ENCODE measurements around the gene DNER. TPM values are rescaled to one million over a fixed set of nuclear protein-coding genes. Genes with fewer than 3 reads are reported as not detected.
A peak's percentile ranks its signal among the peaks of the same experiment; 100 is the strongest.

The DNER gene
- total RNA-seq, 8 experiments from 2014 or later, result 0.52 to 102 (median 62.3) TPM

DNA sequence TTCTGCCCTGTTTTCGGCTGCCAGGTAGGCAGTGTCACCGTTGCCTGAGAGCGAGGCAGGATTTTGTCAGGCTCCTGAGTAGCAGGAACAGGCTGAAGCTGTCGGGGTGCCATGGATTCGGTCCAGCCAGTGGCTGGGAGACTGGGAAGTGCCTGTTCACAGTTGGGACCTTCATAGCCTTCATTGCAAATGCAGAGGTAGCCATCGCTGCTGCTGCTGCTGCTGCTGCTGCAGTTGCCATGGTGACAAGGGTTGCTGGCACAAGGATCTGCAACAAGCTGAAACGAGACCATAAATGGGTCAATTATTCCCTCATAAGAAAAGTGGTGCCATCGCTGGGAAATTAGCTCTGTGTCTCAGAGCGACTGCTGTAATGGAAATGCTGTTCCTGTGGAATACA, 122.7 kb downstream of the DNER start:
- 53 to 80% (median 70%) methylated on average over 1 to 9 of the region's 9 CpGs; no CpG with 5 or more reads in 3 of the 10 experiments for WGBS, 10 experiments
- in situ Hi-C loops (cut with MboI; ENCODE audit: low pct_unique_long_range_greater_than_20kb in 2 of 9, low sequenced_read_pairs in 9 of 9, unreplicated experiment in 9 of 9), result loop anchor here in 3 of 9 experiments (25.0 kb wide), 3 partner anchors 154 to 904 kb away; no protein-coding TSS in a partner anchor
- H3K4me1 ChIP-seq (replicated peaks in 1 of 2), result peaks cover 14 to 18% of the 10 kb centered on the region in 2 donors
- H3K27ac ChIP-seq, result no peak overlapping the region
- no peak overlapping the region for H3K4me3 ChIP-seq
- ATAC-seq (replicated peaks in 6 of 8), result peak in 5 of 8 experiments; percentile 69 to 86 (median 76)

DNA sequence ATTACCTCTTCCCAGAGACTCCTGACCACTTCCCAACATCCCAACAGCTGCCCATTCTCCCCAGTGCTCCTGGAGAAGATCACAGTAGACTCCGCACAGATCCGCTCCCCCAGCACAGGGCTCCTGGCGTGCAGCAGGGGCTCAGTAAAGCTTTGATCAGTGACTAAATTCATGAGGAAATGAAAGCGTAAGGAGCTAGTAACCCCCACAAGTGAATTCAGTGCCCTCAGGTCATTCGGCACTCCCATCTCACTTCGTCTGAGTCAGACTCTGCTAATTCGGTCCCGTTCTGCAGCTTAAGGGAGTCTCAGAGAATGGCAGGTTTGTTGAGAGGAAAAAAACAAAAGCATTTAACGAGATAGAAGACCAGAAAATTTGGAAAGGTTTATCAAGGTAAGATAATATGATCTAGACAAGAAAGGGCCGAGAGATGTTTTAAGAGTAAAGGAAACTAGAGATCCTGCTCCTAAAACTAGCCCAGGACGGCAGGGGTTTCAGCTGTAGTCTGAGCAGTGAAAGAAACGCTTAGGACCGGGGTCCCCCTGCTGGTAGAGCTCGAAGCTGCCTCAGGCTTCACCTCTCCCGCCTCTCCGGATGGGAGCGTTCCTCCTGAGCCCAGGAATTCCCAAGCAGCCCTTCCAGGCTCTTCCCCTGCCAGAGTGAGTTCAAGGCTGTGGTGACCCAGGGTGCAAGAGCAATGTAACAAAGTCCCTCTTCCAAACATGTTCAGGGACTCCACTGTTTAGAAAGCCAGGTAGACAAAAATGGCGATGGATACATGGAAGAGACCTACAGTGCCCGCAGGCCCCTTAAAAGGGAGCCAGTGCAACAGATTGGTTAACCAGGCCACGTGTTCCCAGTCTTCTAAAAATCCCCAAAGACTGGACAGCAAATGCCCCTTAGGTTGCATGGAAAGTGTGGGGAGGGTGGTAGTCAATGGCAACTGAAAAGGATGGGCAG, 127.3 kb downstream of the DNER start:
- in situ Hi-C loops (cut with MboI; ENCODE audit: low pct_unique_long_range_greater_than_20kb in 2 of 9, low sequenced_read_pairs in 9 of 9, unreplicated experiment in 9 of 9), result loop anchor here in 3 of 9 experiments (10.0 to 25.0 kb wide), 4 partner anchors 150 to 900 kb away; no protein-coding TSS in a partner anchor
- Histone ChIP-seq H3K4me3 (peak overlapping the region in 1 of 5 donors; percentile 7), H3K27ac (no peak overlapping the region), H3K4me1 (replicated peaks in 1 of 2) (peaks cover 13% of the 10 kb centered on the region in 2 donors)
- 0 to 41% (median 21%) methylated on average over 1 to 14 of the region's 20 CpGs for WGBS, 10 experiments
- peak; percentile 92 to 99 (median 96) for ATAC-seq (replicated peaks in 6 of 8)

DNA sequence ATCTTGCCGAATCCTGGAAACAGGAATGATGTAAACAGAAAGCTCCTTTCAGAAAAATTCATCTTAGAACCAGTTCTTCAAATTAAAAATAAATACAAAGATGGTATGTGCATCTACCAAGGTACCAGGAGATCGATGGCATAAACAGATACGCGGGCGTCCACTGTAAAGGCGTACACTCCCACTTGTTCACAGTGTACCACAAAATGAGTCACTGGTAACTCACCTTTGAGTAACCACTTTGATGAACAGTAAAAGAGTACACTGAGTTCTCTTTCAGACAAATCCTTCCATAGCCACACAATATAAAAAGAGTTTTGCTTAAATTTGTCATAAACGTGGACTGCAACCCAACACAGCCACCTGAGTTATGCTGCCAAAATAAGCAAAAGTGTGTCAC, 128.3 kb downstream of the DNER start:
- H3K4me3 ChIP-seq, result no peak overlapping the region
- in situ Hi-C loops (cut with MboI; ENCODE audit: low pct_unique_long_range_greater_than_20kb in 2 of 9, low sequenced_read_pairs in 9 of 9, unreplicated experiment in 9 of 9), result loop anchor here in 3 of 9 experiments (10.0 to 25.0 kb wide), 4 partner anchors 149 to 899 kb away; no protein-coding TSS in a partner anchor
- no peak for ATAC-seq (replicated peaks in 6 of 8)
- H3K4me1 ChIP-seq (replicated peaks in 1 of 2), result peaks cover 6 to 8% of the 10 kb centered on the region in 2 donors
- 67 to 100% (median 90%) methylated on average over 1 to 7 of the region's 7 CpGs; no CpG with 5 or more reads in 2 of the 10 experiments for WGBS, 10 experiments
- no peak overlapping the region for H3K27ac ChIP-seq

- H3K4me1 ChIP-seq (replicated peaks in 1 of 2), result peaks cover 5 to 6% of the 10 kb centered on the region in 2 donors
- H3K27ac ChIP-seq, result no peak overlapping the region
- 69 to 100% (median 85%) methylated on average over 4 to 7 of the region's 7 CpGs for WGBS, 10 experiments
- ATAC-seq (replicated peaks in 6 of 8), result no peak
- in situ Hi-C loops (cut with MboI; ENCODE audit: low pct_unique_long_range_greater_than_20kb in 2 of 9, low sequenced_read_pairs in 9 of 9, unreplicated experiment in 9 of 9), result loop anchor here in 3 of 9 experiments (10.0 to 25.0 kb wide), 4 partner anchors 145 to 895 kb away; no protein-coding TSS in a partner anchor
- no peak overlapping the region for H3K4me3 ChIP-seq
Measured at GRCh38 chr2:229582151-229582550, 132.2 kb downstream of the DNER start.

- H3K27ac ChIP-seq, result no peak overlapping the region
- peak in 1 of 8 experiments; percentile 24 for ATAC-seq (replicated peaks in 6 of 8)
- H3K4me1 ChIP-seq (replicated peaks in 1 of 2), result no peaks in the 10 kb centered on the region
- H3K4me3 ChIP-seq, result no peak overlapping the region
- in situ Hi-C loops (cut with MboI; ENCODE audit: low pct_unique_long_range_greater_than_20kb in 2 of 9, low sequenced_read_pairs in 9 of 9, unreplicated experiment in 9 of 9), result loop anchor here in 3 of 9 experiments (25.0 kb wide), 3 partner anchors 141 to 891 kb away; no protein-coding TSS in a partner anchor
- 29 to 100% (median 66%) methylated on average over 1 to 8 of the region's 8 CpGs for WGBS, 10 experiments
Measured at GRCh38 chr2:229578052-229578846, 136.1 kb downstream of the DNER start.

DNA sequence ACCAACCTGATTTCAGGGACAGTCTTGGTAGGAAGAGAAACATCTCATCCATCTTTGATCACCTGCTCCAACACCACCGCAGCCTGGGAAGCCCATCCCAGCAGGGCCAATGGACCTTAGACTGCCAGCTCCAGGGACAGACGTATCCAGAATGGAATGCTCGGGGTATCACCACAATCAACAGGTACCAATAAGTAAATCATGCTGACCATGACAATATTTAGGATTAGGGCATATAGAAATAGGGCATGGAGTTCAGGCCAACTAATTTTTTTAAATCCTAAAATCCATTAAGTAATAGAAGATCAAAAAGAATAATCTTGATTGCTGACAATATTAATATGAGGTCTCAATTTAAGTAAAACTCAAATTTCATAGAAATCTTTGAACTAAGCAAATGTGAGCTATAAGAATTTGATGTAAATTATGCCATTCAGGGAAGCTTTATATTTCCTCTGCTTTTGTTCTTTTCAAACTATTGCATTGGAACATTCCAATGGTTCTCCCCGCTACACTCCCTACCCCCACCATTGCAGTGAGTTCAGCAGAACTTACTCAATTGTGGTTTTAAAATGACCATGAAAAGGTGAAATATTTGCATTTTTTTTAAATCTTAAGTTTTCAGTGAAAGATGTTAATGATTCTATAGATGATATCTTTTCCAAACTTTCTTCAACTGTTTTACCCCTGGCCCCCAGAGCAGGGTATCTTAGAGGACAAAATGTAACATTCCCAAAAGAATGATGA, 138.6 kb downstream of the DNER start:
- in situ Hi-C loops (cut with MboI; ENCODE audit: low pct_unique_long_range_greater_than_20kb in 2 of 9, low sequenced_read_pairs in 9 of 9, unreplicated experiment in 9 of 9), result loop anchor here in 3 of 9 experiments (25.0 kb wide), 3 partner anchors 138 to 888 kb away; no protein-coding TSS in a partner anchor

DNA sequence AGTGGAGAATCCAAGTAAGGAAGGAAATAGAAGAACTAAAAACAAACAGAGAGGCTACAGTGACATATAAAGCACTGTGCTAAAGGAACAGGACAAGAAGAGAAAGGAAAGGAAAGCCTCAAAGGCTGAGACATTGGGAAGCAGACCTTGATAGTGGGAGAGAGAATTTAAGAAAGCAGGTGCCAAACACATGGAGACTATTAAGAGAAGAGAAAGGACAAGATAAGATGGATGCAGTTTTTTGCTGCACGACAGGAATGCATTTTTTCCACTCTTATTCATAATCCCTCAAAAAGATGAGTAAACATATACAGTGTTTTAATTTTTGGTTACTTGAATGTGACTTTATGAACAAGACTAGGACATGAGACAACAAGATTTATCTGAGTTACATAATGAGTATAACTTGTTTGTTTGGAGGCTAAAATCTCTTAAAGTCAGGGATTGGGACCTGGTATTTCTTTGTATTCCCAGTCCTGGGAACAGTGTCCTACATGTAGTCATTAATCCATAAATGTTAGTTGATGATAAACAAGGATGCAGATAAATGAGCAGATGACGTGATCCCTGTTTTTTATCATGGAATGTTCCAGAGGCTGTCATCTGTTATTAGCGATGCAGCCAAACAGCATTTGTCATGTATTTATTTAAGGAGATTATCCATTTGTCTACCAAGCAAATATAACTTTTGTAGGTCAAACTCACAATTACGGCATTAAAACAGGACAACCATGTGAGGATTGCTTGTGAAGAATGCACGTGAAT, 141.7 kb downstream of the DNER start:
- in situ Hi-C loops (cut with MboI; ENCODE audit: low pct_unique_long_range_greater_than_20kb in 2 of 9, low sequenced_read_pairs in 9 of 9, unreplicated experiment in 9 of 9), result no loop called here
- WGBS, 10 experiments, result 6 to 86% (median 65%) methylated on average over 1 to 5 of the region's 5 CpGs
- H3K4me1 ChIP-seq (replicated peaks in 1 of 2), result no peaks in the 10 kb centered on the region
- H3K27ac ChIP-seq, result no peak overlapping the region
- ATAC-seq (replicated peaks in 6 of 8), result no peak
- no peak overlapping the region for H3K4me3 ChIP-seq

More for the DNA sequence above, 138.6 kb downstream of the DNER start:
- Histone ChIP-seq H3K4me3 (no peak overlapping the region), H3K27ac (no peak overlapping the region), H3K4me1 (replicated peaks in 1 of 2) (no peaks in the 10 kb centered on the region)
- ATAC-seq (replicated peaks in 6 of 8), result no peak
- WGBS, 10 experiments, result 83 to 100% (median 97%) methylated on average over 1 to 4 of the region's 4 CpGs

- H3K4me1 ChIP-seq (replicated peaks in 1 of 2), result no peaks in the 10 kb centered on the region
- in situ Hi-C loops (cut with MboI; ENCODE audit: low pct_unique_long_range_greater_than_20kb in 2 of 9, low sequenced_read_pairs in 9 of 9, unreplicated experiment in 9 of 9), result no loop called here
- ATAC-seq (replicated peaks in 6 of 8), result peak in 1 of 8 experiments; percentile 54
- WGBS, 10 experiments, result 49 to 100% (median 75%) methylated on average over 2 to 6 of the region's 7 CpGs; no CpG with 5 or more reads in 2 of the 10 experiments
- no peak overlapping the region for H3K27ac ChIP-seq
- no peak overlapping the region for H3K4me3 ChIP-seq
Measured at GRCh38 chr2:229571243-229571642, 143.1 kb downstream of the DNER start.

DNA sequence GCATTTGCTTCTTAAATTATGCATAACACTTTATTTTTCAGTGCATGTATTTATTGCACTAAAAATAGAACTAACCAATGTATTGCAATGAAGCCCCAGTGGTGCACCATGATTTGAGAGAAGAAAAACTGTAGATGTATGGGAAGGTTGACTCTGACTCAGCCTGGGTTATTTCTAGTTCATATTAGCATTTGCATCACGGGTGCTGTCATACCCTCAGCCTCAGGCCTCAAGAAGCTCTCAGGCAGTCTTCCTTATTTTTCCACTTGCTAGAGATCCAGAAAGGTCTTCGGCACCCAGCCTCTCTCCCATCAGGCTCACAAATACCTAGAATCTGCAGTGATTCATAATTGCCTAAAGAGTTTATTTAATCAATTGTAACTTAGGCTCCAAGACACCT, 148.0 kb downstream of the DNER start:
- ATAC-seq (replicated peaks in 6 of 8), result peak; percentile 58 to 95 (median 75)
- Histone ChIP-seq H3K4me1 (replicated peaks in 1 of 2) (no peaks in the 10 kb centered on the region), H3K27ac (no peak overlapping the region), H3K4me3 (no peak overlapping the region)
- in situ Hi-C loops (cut with MboI; ENCODE audit: low pct_unique_long_range_greater_than_20kb in 2 of 9, low sequenced_read_pairs in 9 of 9, unreplicated experiment in 9 of 9), result no loop called here
- WGBS, 10 experiments, result 33 to 100% (median 71%) methylated on average over 1 to 2 of the region's 2 CpGs; no CpG with 5 or more reads in 3 of the 10 experiments

DNA sequence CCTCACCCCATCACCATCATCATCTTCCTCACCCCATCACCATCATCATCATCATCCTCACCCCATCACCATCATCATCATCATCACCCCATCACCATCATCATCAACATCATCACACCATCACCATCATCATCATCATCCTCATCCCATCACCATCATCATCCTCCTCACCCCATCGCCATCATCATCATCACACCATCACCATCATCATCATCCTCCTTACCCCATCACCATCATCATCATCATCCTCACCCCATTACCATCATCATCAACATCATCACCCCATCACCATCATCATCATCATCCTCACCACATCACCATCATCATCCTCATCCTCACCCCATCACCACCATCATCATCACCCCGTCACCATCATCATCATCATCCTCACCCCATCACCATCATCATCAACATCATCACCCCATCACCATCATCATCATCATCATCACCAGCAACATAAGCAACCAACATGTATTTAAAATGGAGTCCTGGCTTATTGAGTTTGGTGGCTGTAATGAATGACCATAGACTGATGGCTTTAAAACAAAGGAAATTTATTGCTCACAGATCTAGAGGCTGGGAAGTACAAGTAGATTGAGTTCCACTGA, 150.0 kb downstream of the DNER start:
- no peaks in the 10 kb centered on the region for H3K4me1 ChIP-seq (replicated peaks in 1 of 2)
- H3K4me3 ChIP-seq, result no peak overlapping the region
- WGBS, 10 experiments, result 8 to 78% (median 51%) methylated on average over 1 to 2 of the region's 2 CpGs; no CpG with 5 or more reads in 2 of the 10 experiments
- ATAC-seq (replicated peaks in 6 of 8), result no peak
- H3K27ac ChIP-seq, result no peak overlapping the region
- in situ Hi-C loops (cut with MboI; ENCODE audit: low pct_unique_long_range_greater_than_20kb in 2 of 9, low sequenced_read_pairs in 9 of 9, unreplicated experiment in 9 of 9), result no loop called here

- 37 to 100% (median 61%) methylated on average over 1 to 5 of the region's 5 CpGs for WGBS, 10 experiments
- ATAC-seq (replicated peaks in 6 of 8), result no peak
- in situ Hi-C loops (cut with MboI; ENCODE audit: low pct_unique_long_range_greater_than_20kb in 2 of 9, low sequenced_read_pairs in 9 of 9, unreplicated experiment in 9 of 9), result no loop called here
- no peak overlapping the region for H3K4me3 ChIP-seq
- no peak overlapping the region for H3K27ac ChIP-seq
- H3K4me1 ChIP-seq (replicated peaks in 1 of 2), result no peaks in the 10 kb centered on the region
Measured at GRCh38 chr2:229563388-229563787, 151.0 kb downstream of the DNER start.

Measured in motor neuron (in vitro differentiated cells).